Measurements from ENCODE around the gene CC2D2B.

The CC2D2B gene

GRCh38 chr10:96082153-96082552 is 174.4 kb downstream of the CC2D2B start:
- Histone ChIP-seq H3K36me3 (peaks cover 0 to 7% (median 6%) of the 10 kb centered on the region in 3 donors), H3K9me3 (no peaks in the 10 kb centered on the region), H3K27me3 (no peaks in the 10 kb centered on the region), H3K4me3 (no peak overlapping the region), H3K27ac (no peak overlapping the region), H3K4me1 (no peaks in the 10 kb centered on the region)
- no peak for TF ChIP-seq CTCF (IDR thresholded peaks at IDR 0.05)
- intact Hi-C loops (cut with DNase I; ENCODE audit: low total_unique reads), result no loop called here
- no peak for DNase-seq

All from tibial artery (tissue), 4 donors.